Measurements from ENCODE around the gene INF2.
A peak's percentile ranks its signal among the peaks of the same experiment; 100 is the strongest.
"Not testable (repeated sequence)": the region's sequence is repeated elsewhere in the genome, so short reads cannot be mapped to it uniquely, and the experiment has no call there.

INF2 gene

DNA sequence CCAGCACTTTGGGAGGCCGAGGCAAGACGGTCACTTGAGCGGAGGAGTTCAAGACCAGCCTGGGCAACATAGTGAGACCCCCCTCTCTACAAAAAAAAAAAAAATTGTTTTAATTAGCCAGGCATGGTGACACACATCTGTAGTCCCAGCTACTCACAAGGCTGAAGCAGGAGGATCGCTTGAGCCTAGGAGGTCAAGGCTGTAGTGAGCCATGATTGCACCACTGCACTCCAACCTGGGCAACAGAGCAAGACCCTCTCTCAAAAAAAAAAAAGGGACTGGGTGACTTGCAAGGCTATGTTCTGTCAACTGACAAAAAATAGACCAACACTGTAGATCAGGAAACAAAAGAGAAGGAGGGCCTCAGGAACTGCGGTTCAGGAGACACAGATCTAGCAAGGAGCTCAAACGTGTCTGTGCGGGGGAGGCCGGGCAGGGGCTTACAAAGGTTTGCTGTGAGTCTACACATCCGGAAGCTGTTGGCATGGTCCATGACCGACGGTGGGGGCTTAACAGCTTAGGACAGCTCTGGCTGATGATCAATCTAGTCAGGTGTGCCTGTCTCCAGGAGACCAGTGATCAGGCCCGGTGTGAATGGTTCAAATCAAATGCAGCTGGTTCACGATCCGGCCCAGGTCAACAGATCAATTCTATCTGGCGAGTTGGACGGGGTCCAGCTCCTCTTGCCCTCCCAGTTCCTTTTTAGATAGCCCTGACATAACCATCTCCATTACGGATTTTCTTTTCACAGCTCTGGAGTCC is 31.7 kb upstream of the INF2 start:
- no peak for DNase-seq

DNA sequence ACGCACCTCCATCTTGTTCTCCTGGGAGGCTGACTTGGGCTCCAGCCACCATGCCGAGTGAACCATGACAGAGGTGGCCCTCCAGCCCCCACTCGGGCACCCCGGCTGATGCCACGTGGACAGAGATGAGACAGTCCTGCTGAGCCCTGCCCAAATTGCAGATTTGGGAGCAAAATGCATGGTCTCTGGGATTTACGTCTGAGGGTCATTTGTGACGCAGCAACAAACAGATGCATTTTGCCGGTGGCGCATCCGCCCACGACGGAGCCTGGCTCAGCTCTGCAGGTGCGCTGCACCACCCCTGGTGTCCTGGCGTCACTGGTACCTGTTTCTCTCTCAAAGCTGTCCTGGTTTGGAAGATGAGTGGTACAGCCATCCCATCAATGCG is 31.1 kb upstream of the INF2 start:
- DNase-seq: no peak

DNA sequence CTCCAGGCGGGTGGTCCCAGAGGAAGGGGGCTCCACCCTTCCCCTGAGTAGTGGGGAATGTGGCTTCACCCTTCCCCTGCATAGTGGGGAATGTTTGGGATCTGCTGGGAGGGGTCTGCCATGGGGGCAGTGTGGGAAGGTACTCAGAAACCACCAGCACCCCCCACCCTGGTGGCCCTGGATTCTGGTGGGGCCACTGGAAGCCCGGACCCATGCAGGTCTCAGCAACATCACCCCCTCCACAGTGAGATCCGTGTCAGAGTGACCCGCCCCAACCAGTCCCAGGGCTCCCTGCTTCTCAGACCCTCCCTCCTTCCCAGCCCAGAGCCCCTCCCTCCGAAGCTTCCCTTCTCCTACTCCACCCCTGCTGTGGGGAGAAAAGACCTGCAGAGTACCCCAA is 30.3 kb upstream of the INF2 start:
- DNase-seq: no peak

DNA sequence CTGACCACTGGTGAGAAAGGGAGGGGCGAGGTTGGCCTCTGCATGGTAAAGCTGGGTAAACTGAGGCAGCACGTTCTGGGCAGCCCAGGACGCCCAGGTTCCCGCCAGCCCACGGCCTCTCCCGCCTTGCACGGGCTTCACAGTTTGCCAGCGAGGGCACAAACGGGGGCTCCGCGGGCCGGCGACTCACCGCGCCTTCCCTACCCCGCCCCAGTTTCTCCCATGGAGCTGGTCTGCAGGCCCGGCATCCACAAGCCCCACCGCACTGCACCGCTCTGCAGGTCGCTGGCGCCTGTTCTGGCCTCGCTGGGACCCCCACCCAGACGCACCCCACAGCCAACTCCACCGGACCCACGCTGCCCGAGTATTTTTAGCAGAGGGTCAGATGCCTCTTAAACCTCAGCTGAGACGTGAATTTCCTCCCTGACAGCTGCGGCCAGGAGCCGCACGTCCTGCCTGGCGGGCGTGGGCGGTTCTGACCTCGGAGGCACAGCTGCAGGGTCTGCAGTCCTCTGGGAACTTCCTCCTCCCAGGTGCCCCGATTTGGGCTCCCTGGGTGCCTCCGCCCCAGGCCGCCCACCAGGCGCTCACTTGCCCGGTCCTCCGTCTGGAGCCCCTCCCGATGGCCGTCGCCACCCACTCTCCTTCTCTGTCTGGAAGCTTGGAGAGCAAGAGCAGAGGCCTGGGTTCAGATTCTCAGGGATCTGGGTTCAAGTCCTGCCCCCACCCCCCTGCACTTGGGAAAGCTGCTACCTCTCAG is 29.5 kb upstream of the INF2 start:
- no peak for DNase-seq

DNA sequence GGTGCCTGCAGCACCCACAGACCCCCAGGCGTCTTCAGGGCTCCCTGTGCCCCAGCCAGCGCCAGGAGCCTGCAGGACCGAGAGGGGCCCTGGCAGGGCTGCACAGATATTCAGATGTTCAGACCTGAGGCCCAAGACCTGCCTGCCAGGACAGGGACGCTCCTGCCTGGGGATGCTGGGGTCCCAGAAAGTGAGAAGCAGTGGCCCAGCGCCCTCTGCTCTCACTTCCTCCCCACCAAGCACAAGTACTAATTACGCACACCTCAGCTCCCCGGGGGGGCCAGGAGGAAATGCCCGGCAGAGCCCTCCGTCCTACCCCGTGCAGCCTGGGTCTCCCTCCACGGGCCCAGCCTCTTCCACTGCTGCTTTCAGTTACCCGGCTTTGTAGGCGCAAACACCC is 28.8 kb upstream of the INF2 start:
- no peak for DNase-seq

DNA sequence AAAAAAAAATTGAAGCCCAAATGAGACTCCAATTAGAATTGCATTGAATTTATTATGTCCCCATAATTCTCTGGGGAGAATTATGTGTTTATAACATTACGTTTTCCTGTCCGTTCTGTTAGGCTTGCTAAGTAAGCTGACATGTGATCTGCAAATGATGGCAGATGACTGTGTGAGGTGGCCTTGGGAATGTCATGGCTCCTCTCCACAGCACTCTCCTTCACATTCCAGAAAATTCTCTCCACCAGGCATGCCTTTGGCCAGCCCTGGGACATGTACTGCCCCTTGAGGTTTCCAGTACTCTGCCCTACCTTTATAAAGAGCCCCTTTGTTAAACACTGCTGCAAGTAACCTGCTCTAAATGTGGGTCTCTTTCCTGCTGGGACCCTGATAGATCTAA is 28.3 kb upstream of the INF2 start:
- no peak for DNase-seq

DNA sequence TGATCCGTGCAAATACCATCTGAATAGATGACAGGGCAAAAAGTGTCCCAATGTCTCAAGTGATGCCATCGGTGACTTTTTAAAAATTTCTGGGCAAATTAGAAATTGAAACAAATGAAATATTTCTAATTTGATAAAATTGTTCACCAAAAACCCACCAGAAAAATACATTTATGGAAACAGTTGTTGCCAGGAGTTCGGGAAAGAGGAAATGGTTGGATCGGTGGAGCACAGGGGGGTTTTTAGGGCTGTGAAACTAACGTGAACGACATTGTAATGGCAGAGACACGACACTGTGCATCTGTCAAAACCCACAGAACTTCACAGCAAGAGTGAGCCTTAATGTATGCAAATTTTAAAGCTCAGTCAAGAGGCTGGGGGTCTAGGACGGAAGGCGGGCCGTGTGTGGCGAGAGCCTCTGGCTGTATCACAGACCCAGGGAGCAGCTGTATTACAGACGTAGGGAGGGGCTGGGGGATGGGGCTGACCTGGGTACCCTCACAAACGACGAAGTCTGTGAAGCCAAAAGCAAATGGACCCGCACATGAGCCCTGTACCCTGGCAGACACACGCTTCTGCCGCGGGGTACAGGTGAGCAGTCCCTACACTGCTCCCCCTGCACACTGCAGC is 27.8 kb upstream of the INF2 start:
- not testable (repeated sequence) for DNase-seq

DNA sequence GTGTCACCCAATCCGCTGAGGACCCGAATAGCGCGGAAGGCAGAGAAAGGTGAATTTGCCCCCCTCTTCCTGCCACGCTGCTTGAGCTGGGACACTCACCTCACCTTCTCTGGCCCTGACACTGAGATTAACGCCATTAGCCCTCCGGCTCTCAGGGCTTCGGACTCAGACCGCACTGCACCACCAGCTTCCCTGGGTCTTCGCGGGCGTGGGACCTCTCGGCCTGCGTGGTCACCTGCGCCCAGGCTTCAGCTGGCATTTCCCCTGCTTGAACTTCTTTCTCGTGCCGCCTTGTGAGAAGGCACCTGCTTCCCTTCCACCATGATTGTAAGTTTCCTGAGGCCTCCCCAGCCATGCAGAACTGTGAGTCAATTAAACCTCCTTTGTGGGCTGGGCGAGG is 26.9 kb upstream of the INF2 start:
- DNase-seq: not testable (repeated sequence)

DNA sequence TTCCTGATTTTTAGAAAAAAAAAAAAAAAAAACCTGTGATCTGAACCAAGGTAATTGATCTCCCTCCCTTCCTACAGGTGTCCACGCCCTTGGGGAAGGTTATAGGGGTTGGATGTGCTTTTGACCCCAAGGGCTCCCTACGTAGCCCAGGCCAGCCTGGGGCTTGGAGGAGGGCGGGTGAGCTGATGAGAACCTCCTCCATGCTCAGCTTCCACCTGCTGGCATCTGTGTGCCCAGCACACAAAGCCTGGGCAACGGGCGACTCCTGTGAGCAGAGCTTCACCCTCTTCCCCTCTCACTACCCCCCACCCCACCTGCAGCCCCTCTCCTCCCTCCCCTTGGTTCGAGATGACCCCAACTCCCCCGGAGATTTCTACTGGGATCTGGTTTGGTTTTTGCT is 25.3 kb upstream of the INF2 start:
- DNase-seq: no peak

DNA sequence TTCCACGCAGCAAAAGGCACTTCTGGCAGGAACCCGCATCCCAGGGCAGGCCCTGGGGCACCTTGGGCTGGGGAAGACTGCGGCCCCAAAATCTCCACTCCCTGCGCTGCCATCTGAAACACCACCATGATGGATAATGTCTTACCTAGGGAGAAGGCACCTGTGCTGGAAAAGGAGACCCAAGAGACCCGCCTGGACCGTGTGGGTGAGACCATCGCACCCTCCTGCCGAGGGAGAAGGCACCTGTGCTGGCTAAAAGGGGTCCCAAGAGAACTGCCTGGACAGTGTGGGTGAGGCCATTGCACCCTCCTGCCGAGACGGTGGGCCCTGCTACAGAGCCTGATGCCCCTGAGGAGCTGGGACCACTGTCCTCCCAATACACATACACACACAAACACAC is 24.8 kb upstream of the INF2 start:
- no peak for DNase-seq

DNA sequence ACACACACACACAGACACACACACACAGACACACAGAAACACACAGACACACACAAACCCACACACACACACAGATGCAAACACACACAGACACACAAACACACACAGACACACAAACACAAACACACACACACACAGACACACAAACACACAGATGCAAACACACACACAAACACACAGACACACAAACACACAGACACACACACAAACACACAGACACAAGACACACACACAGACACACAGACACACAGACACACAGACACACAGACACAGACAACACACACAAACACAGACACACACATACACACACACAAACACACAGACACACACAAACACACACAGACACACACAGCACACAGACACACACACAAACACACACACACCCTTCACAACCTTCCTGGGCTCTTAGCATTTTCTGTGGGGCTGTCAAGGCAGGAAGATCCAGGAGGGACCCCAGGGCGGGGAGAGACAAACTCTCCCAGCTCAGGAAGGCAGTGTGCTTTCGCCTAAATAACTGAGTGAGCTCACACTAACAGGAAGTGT is 24.2 kb upstream of the INF2 start:
- no peak for DNase-seq

DNA sequence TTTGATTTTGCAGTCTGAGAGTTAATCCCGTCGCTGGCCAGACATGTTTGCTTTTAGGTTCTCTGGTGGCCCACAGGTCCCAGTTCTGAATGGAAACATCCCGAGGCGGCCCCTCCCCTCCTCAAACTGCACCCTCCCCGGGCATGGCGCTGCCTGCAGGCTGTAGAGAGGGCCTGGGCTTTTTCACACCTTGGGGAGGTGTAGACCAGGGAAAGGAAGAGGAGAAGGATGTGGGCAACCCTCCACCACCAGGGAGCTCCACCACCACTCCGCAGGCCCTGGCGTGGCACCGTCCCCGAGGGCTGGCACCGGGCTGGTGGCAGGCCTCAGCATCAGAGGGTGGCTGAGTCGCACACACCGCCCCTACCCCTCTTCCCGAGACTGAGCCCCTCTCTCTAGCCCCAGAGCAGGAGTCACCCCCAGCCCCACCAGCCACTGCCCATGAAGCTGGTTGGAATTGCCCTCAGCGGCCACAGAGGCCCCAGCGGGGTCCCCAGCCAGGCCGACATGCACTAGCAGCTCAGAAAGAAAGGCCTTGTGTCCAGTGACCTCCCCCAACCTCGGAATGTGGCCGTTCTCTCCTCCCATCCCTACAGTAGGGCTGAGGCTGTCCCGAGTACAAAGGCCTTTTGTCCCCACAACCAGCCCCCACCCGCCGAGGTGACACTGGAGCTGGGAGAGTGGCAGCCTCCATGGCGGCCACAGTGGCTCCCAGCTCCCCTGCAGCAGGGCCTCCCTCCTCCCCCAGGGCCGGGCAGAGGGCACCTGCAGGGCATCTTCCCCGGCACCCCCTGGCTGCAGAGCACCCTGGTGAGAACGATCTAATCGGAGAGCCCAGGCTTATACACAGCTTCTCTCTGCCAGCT is 23.5 kb upstream of the INF2 start:
- peak; percentile 31 to 44 for DNase-seq

DNA sequence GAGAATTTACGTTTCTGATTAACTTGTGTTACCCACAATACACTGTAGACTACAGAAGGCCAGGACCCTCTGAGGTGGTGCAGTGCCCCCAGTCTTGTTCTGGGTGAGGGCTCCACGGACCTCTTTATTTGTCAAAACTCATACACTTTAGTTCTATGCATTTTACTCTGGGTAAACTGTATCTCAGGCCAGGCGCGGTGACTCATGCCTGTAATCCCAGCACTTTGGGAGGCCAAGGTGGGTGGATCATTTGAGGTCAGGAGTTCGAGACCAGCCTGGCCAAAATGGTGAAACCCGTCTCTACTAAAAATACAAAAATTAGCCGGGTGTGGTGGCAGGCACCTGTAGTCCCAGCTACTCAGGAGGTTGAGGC is 22.9 kb upstream of the INF2 start:
- not testable (repeated sequence) for DNase-seq

DNA sequence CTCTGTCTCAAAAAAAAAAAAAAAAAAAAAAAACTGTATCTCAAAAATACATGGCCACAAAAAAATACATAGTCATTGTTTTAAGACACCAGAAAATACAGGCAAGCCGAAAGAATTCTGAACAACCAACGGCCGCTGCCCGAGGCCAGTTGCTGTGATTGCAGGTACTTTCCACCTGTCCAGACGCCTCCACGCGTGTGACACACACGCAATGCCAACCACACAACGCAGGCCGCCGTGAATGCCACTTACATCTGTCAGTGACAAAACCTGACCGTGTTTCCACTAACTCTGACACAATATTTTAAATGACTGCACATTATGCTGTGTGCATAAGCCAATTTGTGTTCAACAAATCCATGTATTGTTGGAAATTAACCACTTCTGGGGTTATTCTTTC is 22.4 kb upstream of the INF2 start:
- no peak for DNase-seq

DNA sequence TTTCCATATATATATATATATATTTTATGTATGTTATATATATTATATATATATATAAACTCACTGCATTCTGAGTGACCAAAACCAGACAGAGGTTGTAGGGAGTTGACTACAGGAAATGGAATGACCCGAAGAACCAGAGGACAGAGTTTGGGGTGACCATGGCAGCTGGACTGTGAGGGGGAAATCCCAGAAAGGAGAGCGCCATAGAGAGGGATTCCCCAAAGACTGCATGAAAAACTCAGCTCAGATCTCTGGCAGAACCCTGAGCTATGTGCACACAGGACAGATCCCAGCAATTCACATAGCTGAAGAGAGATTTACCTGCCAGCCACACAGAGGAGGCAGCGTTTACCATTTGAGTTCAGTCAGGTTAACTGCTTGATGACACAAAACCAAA is 19.7 kb upstream of the INF2 start:
- no peak for DNase-seq

DNA sequence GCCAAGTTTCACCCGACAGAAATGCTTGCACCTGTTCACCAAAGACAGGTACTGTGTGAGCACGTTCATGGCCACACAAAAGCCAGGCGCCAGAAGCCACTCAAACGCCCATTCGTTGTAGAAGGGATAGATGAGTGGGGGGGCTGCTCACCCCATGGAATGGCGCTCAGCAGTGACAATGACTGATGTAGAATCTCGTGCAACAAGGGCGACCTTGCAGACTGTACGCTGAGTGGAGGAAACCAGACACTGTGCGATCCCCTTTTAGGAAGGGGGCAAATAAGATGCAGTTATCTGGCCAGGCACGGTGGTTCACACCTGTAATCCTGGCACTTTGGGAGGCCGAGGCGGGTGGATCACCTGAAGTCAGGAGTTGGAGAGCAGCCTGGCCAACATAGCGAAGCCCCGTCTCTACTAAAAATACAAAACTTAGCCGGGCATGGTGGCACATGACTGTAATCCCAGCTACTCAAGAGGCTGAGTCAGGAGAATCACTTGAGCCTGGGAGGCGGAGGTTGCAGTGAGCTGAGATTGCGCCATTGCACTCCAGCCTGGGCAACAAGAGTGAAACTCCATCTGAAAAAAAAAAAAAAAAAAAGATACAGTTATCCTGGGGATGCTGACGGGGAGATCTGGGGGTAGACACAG is 18.0 kb upstream of the INF2 start:
- not testable (repeated sequence) for DNase-seq

DNA sequence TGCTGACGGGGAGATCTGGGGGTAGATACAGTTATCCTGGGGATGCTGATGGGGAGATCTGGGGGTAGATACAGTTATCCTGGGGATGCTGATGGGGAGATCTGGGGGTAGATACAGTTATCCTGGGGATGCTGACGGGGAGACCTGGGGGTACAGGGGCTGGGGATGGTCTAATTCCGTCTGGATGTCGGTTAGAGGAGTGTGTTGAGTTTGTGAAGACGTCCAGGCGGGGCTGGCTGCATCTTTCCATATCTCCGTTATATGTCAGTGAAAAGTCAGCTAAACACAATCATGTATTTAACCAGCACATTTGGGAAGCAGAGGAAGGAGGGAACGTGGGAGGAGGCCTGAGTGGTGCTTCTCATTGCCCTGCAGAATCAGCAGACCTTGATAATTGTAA is 17.3 kb upstream of the INF2 start:
- not testable (repeated sequence) for DNase-seq

DNA sequence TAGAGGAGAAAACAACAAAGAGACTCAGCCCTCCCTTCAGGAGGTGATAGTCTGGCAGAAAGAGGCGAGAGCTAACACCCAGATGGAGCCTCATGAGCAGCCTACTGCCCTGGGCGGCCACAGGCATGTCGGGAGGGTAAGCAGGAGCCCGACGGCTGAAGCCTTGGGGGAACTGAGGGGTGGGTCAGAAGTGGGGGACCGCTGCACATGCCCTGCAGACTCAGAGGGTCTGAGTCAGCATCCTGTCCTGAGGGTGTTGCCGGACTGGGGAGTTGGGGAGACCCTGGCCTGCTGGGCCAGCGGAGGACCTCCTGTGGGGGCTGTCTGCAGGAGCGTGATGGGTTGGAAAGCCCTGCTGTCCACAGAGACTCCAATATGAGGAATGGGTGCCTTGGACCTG is 15.9 kb upstream of the INF2 start:
- no peak for DNase-seq

DNA sequence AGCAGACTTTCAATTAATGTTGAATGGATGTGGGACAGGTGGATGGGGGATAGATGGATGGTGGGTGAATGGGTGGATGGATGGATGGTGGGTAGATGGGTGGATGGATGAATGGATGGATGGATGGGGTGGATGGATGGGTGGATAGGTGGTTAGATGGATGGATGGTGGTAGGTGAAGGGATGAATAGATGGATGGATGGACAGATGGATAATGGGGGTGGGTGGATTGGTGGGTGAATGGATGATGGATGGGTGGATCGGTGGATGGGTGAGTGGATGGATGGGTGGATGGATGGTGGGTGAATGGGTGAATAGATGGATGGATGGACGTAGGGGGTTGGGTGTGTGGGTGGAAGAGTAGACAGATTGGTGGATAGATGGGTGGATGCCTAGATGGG is 14.0 kb upstream of the INF2 start:
- no peak for DNase-seq

DNA sequence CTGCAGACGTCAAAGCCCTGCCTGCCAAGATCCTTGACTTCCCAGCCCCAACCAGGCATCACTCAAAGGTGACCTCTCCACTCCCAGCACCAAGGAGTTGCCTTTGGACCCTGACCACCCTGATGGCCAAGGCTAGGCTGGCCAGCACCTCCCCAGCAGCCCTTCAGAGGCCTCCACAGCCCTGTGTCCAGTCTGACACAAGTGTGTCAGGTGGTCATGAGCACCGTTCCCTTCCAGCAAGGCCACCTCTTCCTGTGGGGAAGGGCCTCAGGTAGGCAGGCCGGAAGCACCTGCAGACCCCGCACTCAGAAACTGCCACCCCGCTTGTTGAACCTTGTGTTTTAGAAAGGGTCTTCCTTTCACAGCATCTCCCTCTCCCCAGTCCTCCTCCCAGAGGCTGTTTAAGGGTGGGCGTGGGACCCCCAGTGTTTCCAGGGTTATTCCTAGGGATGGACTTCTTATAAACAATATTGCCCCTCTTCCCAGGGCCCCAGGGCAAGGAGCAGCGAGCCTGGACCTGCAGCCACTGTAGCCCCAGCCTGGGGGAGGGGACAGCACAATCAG is 13.2 kb upstream of the INF2 start:
- no peak for DNase-seq

DNA sequence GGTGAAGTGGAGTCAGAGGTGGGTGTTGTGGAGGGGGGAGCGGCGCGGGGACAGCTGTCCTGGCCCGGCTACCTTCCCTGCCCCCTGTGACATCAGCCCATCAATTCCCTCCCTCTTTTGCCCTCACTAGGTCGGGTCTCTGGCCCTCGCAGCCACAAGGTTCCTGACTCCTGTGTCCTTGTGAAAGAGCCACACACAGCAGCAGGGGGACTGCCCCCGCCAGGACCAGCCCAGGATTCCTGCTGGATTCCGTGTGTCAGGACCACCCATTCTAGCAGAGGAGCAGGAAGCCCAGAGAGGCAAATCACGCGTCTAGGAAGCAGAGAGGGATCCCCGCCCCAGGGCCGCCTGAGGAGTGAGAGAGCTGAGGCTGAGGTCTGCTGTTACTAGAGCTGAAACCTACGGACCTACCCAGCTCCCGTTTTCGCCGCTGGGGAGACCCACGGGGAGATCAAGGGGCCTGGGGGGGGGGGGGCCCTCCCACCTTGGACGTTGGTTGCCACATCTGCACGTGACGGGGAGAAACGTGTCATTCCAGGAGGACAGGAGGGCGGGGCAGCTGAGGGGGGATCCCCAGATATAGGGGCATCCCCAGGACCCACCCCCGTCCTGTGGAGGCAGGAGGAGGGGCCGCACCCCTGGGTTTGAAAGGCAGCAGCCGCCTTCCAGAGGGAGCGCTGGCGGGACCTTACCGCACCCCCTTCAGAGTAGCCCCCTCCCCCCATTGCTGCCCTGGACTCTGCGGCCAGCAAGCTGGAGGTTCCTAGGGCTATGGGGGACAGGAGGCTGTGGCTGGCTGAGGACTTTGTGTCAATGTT is 12.5 kb upstream of the INF2 start:
- peak in 1 of 2 experiments; percentile 37 for DNase-seq
